Medulla oblongata (tissue), 1 donor: ENCODE data around the gene FMNL1.
A peak's percentile ranks its signal among the peaks of the same experiment; 100 is the strongest.

ENCODE experiments used
- DNase-seq: peaks from one replicate; pipeline ENCODE4 v3.0.0-alpha.2; 2015; ENCODE audit errors: extremely low spot score

FMNL1 gene

DNA sequence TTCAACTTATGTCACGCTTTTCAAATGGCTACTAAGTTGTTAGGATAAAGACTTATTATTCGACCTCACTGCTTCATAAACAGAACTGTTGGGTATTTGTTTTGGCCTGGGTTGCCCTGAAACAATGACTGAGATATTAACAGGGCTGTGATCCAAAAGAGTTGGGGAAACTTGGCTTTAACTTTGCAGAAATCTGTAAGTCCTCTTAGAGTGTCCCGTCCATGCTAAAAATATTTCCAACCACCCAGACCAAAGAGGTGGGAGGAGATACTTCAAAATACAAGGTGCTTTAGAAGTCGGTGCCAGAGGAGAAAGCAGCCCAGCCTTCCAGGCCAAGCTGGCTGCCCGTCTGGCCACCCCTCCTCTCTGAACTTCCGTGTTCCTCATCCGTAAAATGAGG, 56.3 kb downstream of the FMNL1 start:
- DNase-seq = no peak

DNA sequence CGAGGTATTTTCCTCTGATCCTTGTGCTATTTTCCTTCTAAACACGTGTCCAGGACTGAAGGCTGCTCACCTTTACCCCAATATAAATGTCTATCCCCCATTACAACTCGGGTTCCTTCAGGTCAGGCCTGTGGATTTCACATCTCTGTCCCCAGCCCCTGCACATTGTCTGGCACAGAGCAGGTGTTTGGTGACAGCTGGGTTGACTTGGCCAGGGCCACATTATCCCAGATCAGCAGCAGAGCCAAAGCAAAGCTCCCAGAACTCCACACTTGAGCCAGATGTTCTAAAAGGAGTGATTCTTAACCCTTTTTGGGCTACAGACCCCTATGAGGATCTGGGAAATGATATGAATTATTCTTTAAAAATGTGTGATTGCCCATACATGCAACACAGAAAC, 58.2 kb downstream of the FMNL1 start:
- no peak for DNase-seq

DNA sequence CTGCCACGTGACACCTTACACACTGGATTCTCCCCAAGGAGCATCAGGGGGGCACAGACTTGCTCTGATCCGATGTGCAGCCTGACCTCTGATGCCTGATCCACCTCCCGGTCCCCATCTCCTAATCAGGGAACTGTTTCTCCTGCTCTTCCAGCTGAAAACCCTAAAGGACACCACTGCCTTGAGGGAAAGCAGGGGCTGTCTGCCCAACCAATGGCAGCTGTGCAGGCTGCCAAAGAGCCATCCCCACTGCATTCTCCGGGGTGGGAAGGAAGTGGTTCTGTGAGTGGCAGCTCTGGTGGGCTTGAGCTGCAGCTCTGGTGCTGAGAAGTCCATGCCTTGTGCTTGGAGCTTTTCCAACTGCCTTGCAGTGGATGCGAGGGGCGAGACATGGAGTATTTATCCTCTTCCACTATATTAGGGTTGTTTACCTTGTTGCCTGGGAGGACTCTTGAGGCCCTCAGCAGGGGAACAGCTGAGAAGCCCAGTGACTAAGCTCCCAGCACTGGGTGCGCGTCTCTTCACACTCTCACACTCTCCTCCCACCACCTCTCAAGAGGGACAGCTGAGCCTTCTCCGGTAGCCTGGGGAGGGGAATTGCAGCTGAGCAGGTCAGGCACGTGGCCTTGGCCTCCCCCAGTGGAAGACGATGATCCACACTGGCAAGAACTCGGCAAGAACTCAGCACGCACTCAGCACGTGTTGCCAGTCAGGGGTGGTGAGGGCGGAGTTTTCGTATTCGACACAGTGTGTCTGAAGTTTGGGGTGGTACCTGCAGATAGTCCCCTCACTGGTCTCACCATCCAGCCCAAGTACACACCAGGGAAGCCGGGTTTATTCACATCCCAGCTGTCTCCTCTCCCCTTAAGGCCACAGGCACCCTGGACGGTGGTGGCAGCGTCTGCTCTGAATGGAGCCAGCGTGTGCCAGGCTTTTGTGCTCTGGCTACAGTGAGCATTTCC, 61.3 kb downstream of the FMNL1 start:
- DNase-seq = no peak

DNA sequence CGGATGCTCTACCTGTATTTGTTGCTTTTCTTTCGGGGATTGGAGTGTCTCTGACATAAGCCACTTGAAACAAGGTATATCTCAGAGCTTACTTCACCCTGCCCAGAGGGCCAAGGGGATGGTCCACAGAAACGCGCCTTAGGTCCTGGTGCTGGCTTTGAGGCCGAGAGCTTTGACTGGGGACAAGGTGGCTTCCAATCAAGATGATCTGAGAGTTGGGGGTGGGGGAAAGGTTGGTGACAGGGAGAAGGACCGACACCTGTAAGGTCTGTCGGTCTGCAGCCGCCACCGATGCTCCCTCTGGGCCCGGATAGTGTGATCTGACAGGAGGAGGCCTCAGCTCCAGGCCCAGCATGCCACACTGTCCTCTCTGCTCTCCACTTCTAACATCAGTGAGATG, 62.0 kb downstream of the FMNL1 start:
- no peak for DNase-seq

DNA sequence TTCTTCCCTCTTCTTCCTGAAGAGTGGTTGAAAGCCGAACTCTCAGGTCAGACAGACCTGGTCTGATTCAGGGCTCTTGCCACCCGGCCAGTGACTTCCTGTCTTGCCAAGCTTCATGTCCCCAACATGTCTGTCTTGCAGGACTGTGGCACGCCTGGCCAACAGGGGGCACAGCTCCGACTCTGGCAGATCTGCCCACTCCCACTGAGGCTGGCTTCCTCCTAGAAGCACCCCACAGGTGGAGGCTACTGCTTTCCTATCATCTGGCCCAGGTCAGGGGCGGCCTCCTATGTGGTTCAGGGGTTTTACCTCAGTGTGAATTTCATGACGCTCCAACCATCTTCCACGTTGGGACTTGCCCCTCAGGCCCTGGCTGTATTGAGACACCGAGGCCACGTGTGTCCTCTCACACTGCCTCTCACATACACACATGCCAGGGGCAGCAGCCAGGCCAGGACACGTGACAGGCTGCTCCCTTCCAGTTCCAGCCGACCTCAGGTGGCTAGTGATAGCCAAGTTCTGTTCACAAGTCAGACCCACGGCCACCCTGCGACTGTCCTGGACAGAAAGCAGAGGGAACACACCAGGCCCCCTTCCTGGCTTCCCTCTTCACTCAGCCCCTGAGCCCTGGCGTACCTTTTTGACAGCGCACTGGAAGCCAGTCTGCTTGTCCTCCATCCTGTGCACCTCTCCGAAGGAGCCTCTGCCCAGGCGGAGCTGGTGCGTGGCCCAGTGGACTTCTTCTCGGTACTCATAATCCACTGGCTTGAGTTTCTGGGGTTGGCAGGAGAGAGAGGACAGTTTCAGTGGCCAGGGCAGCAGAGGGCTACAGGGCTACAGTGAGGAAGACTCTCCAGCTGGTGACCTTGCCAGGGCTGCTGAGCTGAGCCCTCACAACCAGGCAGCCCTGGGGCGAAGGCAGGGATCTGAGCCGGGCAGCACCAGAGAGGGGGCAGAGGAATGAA, 62.8 kb downstream of the FMNL1 start:
- no peak for DNase-seq

DNA sequence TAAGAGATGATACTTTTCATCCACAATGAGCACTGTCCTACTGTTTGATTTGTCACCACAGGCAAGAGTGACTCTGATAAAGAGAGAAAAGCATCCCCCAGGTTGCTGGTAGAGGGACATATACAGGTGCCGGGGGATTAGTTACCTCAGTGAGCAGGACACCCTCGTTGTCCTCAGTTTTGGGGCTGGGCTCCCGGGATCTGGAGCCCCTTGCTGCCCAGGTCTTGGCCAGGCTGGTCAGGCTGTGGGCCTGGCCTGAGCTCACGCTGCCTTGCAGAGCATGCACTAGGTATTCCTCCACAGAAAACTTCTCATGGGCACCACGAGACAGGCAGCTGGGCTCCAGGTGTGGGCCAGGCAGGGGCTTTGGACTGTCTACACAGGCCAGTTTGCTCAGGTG, 64.6 kb downstream of the FMNL1 start:
- no peak for DNase-seq

DNA sequence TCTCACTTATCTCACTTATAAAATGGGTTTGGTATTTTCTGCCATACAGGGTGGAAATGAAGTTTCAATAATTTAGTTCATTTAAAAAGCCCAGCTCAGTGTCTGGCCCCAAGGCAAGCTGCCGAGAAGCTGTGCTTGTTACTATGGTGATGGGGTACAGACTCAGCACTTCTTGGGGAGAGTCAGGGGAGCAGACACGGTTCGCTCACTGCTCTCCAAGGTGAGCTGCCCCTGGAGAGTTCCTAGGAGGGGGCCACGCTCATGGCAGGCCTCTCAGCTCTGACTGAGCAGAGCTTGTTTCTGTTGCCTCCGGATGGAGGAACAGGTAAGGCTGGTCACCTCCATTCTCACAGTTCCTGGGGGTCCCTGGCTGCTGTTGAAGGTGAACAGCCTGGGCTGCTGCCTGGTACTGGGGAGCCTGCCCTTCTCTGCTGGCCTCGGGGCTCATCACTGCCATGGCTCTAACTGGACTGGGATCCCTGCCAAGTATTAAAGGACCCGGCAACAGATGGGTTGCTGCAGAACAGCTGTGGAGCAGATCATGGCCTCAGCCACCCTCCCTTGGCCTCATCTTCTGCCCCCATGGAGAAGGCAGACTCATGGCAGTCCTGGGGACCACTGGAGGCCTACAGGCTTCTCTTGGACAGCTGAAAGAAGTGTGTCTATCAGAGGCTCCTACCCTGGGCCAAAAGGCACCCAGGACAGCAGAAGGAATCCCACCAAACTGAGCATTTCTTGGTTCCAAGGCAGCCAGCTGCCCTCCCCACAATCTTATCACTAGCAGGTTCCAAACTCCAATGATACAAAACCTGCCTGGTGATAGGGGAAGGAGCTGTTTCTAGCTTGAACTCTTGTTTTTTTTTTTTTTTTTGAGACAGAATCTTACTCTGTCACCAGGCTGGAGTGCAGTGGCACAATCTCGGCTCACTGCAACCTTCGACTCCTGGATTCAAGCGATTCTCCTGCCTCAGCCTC, 66.1 kb downstream of the FMNL1 start:
- DNase-seq = no peak

DNA sequence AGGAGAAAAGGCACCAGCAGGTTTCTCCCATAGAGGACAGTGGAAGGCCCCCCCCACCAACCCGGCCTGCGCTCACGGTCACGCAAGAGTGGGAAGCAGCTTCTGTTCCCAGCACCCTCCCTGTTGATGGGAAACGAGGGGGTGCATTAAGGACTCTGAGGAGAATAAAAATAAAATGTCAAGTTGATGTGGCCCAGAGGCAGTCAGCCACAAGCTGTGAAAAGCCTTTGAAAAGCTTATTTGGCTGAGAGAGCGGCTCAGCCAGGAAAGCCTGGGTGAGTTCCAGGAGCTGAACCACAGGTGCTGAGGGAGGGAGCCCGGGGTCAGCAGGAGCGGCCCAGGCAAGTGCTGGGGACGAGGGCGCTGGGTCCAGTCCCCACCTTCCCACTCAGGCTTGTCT, 67.1 kb downstream of the FMNL1 start:
- peak; percentile 61 for DNase-seq

DNA sequence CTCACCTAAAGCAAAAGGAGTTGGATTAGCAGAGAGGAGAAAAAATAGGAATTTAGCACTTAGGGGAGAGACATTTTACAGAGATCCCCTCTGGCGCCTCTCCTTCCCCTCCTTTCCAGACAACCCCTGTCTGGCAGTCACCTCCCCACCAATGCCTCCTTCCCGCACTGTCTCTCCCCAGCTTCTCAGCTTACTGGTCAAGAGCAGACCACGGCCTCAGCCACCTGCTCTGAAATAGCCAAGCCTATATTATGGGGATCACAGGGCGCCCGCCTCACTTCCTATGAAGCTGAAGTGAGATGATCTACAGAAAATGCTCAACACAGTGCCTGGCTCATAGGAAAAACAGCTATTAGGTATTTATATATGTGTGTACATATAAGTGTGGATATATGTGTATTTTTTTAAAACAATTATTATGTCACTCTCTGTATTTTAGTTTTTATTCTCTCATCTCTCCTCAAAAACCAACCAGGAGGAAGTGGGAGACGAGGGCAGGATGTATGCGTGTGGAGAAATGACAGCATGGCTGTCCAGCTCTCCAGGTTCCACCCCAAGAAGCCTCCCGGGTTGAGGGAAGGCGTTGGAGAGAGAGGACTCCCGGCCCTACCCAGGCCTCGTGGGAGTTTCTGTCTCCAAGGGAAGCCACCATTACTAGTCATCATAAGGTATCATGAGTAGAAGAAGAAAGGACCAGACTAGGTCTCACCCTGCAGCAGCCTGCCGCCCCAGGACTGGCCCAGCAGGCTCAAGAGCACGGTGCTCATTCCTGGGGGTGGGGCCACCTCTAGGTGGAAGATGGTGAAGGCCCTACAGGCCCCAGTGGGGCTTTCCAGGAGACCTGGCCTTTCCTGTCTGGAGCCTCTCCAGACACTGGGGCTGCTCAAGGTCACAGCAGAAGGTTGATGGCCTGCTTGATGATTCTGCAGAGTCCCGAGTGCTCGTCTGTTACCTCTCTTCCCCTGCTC, 67.9 kb downstream of the FMNL1 start:
- DNase-seq = no peak

DNA sequence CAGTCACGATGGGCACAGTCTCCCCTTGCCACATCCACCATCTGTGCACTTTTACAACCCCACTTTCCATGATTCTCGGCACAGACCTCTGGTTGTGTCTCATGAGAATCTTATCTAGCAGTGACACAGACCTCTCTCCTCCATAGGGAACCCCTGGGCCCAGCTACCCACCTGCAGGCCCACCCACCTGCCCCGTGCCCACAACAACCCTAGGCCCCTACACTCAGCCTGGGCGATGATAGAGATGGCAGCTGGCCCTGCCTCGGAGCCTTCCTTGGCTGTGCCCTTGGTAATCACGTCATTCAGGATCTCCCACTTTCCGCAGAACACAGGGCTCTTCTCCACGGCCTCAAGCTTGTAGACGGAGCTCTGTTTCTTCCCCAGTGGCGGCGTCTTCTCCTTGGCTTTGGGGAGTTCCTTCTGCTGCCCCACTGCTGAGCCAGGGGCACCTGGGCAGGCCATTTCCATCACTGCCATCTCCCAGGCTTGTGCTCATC, 68.6 kb downstream of the FMNL1 start:
- DNase-seq = no peak

DNA sequence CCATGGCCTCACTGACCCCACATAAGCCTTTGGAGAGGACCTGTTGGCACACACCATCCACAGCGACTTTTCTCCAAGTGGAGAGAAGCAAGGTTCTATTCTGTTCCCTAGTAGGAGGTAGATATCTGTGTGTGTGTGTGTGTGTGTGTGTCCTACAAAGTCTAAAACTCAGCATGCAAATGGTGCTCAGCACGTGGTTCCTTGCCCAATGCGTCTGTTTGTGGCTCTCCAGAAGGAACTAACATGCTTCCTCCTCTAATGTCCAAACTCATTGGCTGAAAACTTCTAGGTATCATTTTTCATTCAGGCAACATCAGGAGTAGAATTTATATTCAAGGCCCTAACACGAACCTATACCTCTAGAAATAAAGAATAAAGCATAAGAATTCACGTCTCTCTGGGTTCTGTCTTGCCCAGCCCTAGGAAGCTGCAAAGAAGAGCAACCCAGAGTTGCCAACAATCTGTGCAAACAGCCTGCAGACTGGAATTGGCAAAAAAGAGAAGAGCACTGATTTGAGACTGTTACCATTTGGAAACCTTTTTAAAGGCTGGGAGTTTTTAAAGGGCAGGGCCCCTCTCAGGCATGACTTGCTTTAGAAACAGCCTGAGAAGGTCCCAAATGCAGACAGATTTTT, 69.6 kb downstream of the FMNL1 start:
- peak; percentile 79 for DNase-seq

DNA sequence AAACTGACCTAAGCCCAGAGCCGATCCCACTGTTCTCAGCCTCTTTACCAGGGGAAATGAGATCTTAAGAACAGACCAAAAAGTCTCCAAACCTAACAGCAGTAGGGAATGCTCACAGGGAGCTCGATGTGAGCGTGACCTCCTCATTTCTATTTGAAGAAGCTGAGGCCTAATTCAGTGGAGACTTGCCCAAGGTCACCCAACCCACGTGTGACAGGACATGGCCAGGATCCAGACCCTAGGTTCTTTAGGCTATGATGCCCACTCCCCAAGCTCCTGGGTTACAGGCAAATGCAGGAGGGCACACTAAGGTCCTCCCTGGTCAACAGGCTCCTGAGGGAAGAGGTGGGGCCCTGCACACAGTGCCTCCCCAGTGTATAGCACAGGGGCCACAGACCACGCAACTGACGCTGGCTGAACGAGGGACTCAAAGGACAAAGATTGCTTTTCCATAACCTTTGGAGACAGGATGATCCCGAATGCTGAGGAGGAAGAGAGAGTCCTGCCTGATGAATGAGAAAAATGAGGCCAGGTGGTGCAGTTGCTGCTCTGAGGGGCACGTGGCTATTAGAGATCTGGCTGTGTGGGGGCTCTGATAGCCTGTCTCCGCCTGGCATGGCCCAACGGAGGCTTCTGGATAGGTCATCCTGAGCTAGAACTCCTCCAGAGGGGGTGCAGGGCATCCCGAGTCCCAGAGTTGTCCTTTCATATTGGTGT, 71.2 kb downstream of the FMNL1 start:
- DNase-seq = no peak

DNA sequence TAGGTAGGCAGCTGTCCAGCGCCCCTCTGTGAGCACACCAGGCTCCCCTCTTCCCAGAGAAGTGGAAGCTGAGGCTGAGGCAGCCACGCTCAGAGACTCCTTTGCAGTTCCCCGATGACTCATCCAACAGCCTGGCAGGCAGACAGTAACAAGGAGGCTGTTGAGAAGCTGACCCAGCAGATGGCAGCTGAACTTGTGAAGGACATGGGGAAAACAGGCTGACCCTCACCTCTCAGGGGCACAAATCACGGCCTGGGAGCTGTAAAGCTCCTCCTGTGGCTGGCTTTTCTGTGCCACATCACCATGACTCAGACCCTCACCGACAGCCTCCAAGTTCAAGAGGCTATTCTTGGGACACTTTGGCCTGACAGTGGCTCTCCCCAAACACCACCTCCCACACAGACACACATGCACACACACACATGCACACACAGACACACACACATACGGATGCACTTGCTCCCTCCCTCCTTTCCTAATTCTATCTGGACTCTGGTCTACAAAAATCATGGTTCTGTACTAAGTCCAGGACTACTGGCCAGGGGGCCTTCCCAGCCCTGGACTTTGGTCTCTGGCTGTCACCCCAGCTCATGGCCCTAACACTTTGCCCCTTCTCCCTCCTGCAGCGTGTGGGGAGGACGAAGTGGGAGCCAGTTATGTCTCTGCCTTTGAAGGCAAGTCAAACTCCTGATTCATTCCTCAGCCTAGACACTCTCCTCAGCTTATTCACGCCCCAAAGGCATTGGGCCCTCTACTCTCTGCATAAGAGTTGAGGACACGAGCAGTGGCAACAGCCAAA, 71.9 kb downstream of the FMNL1 start:
- peak; percentile 89 for DNase-seq

DNA sequence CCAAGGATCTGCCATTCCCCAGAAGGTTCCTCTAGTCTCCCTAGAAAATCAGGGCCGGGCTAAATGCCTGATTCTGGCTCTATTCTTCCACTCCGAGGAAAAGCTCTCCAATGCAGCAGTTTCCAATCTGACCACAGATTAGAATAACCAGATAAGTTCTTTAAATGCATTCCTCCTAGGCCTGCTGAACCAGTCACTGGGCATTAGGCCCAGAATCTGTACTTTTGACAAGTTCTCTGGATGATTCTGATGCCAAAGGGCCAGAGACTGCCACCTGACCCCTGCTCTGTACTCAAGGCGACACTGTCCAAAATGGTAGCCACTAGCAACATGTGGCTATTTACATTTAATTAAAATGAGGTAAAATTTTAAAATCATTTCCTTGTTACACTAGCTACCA, 72.8 kb downstream of the FMNL1 start:
- no peak for DNase-seq

DNA sequence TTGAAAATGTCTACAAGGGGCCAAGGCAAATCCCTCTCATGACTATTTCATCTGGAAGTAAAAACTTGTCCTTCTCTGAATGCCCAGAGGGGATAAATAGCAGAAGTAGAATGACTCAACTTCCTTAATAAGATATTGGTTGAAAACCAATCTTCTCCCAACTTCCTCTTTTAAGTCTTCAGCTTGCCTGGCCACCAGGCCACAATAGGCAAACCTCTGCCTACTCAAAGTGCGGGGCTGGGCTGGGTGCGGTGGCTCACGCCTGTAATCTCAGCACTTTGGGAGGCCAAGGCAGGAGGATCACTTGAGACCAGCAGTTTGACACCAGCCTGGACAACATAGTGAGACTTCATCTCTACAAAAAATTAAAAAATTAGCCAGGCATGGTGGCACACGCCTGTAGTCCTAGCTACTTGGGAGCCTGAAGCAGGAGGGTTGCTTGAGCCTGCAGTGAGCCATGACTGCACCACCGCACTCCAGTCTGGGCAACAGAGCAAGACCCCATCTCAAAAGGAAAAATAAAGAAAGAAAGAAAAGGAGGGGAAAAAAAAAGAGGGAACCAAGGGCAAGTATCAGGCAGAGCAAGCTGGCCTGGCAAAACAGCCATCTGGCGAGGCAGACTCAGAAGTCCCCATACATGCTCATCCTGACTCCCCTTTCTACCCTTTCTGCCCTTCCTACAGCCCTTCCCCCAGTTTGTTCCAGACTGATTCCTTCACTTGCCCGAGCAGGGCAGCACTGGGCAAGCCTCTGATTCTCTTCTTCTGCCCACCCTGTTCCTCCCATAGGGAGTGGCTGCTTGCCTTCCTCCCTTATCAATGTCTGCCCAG, 74.5 kb downstream of the FMNL1 start:
- peak; percentile 80 for DNase-seq

DNA sequence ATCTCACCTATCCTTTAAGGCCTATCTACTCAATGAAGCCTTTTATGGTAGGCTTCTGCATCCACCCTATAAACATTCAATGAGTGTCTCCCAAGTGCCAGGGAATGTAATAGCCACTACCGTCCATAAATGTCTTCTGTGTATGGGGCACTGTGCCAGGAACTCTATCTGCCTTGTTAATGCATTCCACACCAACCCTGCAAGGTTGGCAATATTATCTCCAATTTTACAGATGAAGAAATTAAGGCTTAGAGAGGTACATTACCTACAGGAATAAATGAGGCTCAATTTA, 75.1 kb downstream of the FMNL1 start:
- no peak for DNase-seq
